ENCODE results near the gene ERP29. TPM values are rescaled to one million over a fixed set of nuclear protein-coding genes. Genes with fewer than 3 reads are reported as not detected.

Gene ERP29
- 85.7 and 86.2 TPM in 2 replicates for total RNA-seq

GRCh38 chr12:112012775-112013600, at the start of gene ERP29, which contains the start of gene TMEM116:
ERP29 (plus strand) TSS chr12:112013426; CDS start chr12:112013466, 40 bp downstream.
TMEM116 (minus strand) TSS chr12:112013165; CDS start chr12:112005270, 7,895 bp downstream.

Other genes with a start within 250 kb of the ERP29 start
- gene ALDH2, start 246.5 kb upstream of the ERP29 start, total RNA-seq, result 24.1 and 49.0 TPM in 2 replicates
- gene MAPKAPK5, start 171.2 kb upstream of the ERP29 start, total RNA-seq, result 52.4 and 56.6 TPM in 2 replicates
- 5.2 and 5.7 TPM in 2 replicates for gene TMEM116, start 261 bp upstream of the ERP29 start, total RNA-seq
- gene NAA25, start 95.4 kb downstream of the ERP29 start, total RNA-seq, result 10.5 and 11.9 TPM in 2 replicates
- gene TRAFD1, start 112.1 kb downstream of the ERP29 start, total RNA-seq, result 22.7 and 24.9 TPM in 2 replicates